HEK293T (cell line): ENCODE results near the gene SLC25A29.

Experiments
- CTCF ChIA-PET: fragments of 350-600 bp; formaldehyde crosslinking; extraction: SDS; loops from one replicate; lab custom pipeline; 2021; ENCODE audit warnings: antibody characterized with exemption, inconsistent platforms; lab: Yijun Ruan, JAX
- POLR2A ChIA-PET: fragments of 350-600 bp; formaldehyde crosslinking; extraction: SDS; loops from one replicate; lab custom pipeline; 2020; ENCODE audit warnings: antibody characterized with exemption, inconsistent platforms; lab: Yijun Ruan, JAX
- DNase-seq: peaks from one replicate; pipeline ENCODE4 v3.0.0; 2012; ENCODE audit warnings: mixed read lengths; ENCODE audit errors: extremely low spot score
- ARNT ChIP-seq: fragments of 450-650 bp; IDR thresholded peaks from 2 replicates; pipeline ENCODE4 v1.6.1; 2017; ENCODE audit warnings: mild to moderate bottlenecking
- BHLHE40 ChIP-seq: fragments of 450-650 bp; IDR thresholded peaks from 2 replicates; pipeline ENCODE4 v1.6.1; 2016; ENCODE audit warnings: mild to moderate bottlenecking, moderate library complexity, borderline replicate concordance
- CTBP1 ChIP-seq: fragments of 450-650 bp; IDR thresholded peaks from 2 replicates; pipeline ENCODE4 v1.6.1; 2016; ENCODE audit warnings: borderline replicate concordance
- ELF4 ChIP-seq: fragments of 450-650 bp; IDR thresholded peaks from 2 replicates; pipeline ENCODE4 v1.6.1; 2017; ENCODE audit warnings: antibody characterized with exemption
- FOXA1 ChIP-seq: fragments of 450-650 bp; IDR thresholded peaks from 2 replicates; pipeline ENCODE4 v1.6.1; 2016; ENCODE audit warnings: mild to moderate bottlenecking
- FOXK2 ChIP-seq: fragments of 450-650 bp; IDR thresholded peaks from 2 replicates; pipeline ENCODE4 v1.6.1; 2016; ENCODE audit warnings: mild to moderate bottlenecking
- FOXM1 ChIP-seq: fragments of 450-650 bp; IDR thresholded peaks from 2 replicates; pipeline ENCODE4 v1.6.1; 2017; ENCODE audit warnings: mild to moderate bottlenecking, borderline replicate concordance
- HDGF ChIP-seq: fragments of 450-650 bp; IDR thresholded peaks from 2 replicates; pipeline ENCODE4 v1.6.1; 2017; ENCODE audit warnings: antibody characterized with exemption, borderline replicate concordance
- L3MBTL2 ChIP-seq: fragments of 450-650 bp; conservative IDR thresholded peaks from 2 replicates; pipeline ENCODE4 v1.6.1; 2016; ENCODE audit warnings: mild to moderate bottlenecking
- LEF1 ChIP-seq: fragments of 450-650 bp; IDR thresholded peaks from 2 replicates; pipeline ENCODE4 v1.6.1; 2017; ENCODE audit warnings: mild to moderate bottlenecking, borderline replicate concordance
- NFRKB ChIP-seq: fragments of 450-650 bp; IDR thresholded peaks from 2 replicates; pipeline ENCODE4 v1.6.1; 2016; ENCODE audit warnings: mild to moderate bottlenecking, moderate library complexity
- SP1 ChIP-seq: fragments of 450-650 bp; IDR thresholded peaks from 2 replicates; pipeline ENCODE4 v1.6.1; 2017
- SUZ12 ChIP-seq: fragments of 450-650 bp; IDR thresholded peaks from 2 replicates; pipeline ENCODE4 v1.6.1; 2016; ENCODE audit warnings: mild to moderate bottlenecking
- TARDBP ChIP-seq: fragments of 450-650 bp; IDR thresholded peaks from 2 replicates; pipeline ENCODE4 v1.6.1; 2016
- ZNF384 ChIP-seq: fragments of 450-650 bp; IDR thresholded peaks from 2 replicates; pipeline ENCODE4 v1.6.1; 2016
- TF ChIP-seq, protein P1 (sequence below): fragments of 450-650 bp; IDR thresholded peaks from 2 replicates; pipeline ENCODE4 v1.6.1; 2016

The SLC25A29 gene

DNA sequence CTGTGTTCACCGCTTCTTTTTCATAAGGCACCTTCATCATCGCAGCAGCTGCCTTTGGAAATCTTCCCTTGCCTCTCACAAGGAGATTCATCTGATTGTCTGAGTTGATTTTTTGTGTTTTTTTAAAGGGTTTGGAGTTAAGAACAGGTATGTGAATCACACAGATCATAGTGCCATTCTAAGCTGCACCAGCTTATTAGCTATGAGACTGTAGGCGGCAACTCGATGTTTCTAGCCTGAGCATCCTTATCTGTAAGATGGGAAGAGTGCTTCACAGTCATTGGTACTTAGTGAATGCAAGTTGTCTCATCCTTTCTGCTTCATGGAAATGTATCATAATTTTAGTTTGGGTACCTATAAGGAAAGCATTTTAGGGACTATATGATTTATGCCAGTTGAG is 32.0 kb downstream of the SLC25A29 start:
- DNase-seq = no peak
- ChIA-PET CTCF (no interaction called here), POLR2A (no interaction called here)
- TF ChIP-seq ELF4 = no peak
- TF ChIP-seq SUZ12 = no peak
- TF ChIP-seq NFRKB = no peak
- no peak for TF ChIP-seq LEF1
- no peak for TF ChIP-seq FOXA1
- no peak for TF ChIP-seq FOXK2
- TF ChIP-seq, protein P1, sequence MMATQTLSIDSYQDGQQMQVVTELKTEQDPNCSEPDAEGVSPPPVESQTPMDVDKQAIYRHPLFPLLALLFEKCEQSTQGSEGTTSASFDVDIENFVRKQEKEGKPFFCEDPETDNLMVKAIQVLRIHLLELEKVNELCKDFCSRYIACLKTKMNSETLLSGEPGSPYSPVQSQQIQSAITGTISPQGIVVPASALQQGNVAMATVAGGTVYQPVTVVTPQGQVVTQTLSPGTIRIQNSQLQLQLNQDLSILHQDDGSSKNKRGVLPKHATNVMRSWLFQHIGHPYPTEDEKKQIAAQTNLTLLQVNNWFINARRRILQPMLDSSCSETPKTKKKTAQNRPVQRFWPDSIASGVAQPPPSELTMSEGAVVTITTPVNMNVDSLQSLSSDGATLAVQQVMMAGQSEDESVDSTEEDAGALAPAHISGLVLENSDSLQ = no peak
- no peak for TF ChIP-seq BHLHE40
- no peak for TF ChIP-seq FOXM1
- TF ChIP-seq ARNT = no peak
- TF ChIP-seq HDGF = no peak

DNA sequence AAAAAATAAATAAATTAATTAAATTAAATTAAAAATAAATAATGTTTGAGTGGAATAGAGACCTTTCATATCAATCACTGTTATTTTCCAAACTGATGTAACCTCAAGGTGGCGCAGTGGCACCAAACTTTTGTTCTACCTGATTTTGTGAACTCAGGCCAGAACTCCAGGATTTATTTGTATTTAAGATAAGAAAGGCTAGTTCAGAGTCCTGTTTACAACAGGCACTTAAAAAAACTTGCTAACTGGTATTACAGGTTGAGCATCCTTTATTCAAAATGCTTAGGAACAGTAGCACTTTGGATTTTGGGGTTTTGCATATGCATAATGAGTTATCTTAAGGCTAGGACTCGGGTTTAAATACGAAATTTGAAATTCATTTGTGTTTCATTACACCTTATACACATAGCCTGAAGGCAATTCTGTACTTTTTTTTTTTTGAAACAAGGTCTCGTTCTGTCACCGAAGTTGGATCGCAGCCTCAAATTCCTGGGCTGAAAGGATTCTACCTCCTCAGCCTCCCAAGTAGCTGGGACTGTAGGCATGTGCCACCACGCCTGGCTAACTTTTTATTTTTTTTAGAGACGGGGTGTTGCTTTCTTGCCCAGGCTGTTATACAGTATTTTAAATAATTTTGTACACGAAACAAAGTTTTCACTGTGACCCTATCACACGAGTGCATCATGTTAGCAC is 34.9 kb downstream of the SLC25A29 start:
- ChIA-PET POLR2A (no interaction called here), CTCF (no interaction called here)
- no peak for TF ChIP-seq TARDBP
- TF ChIP-seq BHLHE40 = no peak
- TF ChIP-seq FOXK2 = no peak
- no peak for TF ChIP-seq FOXM1
- TF ChIP-seq L3MBTL2 = no peak
- no peak for TF ChIP-seq FOXA1
- TF ChIP-seq SP1 = no peak
- TF ChIP-seq LEF1 = no peak
- no peak for TF ChIP-seq ARNT
- no peak for TF ChIP-seq CTBP1
- no peak for TF ChIP-seq HDGF
- TF ChIP-seq, protein P1 = no peak
- TF ChIP-seq ELF4 = no peak
- no peak for TF ChIP-seq SUZ12
- no peak for TF ChIP-seq ZNF384
- no peak for TF ChIP-seq NFRKB
- peak; percentile 38 for DNase-seq

DNA sequence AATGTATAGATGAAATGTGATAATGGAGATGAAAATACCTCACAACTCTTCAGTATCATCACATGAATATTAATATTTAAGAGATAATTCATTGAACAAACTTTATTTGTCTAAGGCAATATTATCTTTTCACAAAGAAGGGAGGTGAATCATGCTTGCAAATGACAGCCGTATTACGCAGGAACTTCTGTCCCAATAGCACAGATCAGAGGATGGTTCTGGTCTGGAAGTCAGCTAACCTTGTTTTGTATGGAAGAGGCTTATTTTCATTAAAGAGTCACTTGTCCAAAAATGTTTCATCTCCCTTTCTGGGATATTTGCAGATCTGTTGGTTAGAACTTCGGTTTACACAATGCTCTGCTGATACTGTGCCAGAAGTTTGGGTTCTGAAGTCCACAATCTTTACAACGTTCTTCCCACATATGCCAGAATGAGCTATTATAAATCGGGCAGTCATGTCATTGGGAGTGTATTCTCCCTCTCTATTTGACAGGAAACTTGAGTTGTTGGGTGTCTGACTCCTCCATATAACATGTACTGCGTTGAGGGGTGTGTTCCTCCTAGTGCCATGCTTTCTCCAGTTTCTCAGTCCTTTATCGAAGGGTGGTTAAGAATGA is 37.5 kb downstream of the SLC25A29 start:
- DNase-seq = no peak
- CTCF ChIA-PET = interaction anchor here (0.6 to 0.9 kb wide), 4 partner anchors 9 to 123 kb away, joined by 3 to 5 read pairs (median 4); no protein-coding TSS in a partner anchor
- TF ChIP-seq ZNF384 = no peak
- no peak for TF ChIP-seq TARDBP
- no peak for TF ChIP-seq CTBP1
- TF ChIP-seq FOXA1 = no peak
- no peak for TF ChIP-seq ARNT
- TF ChIP-seq, protein P1 = no peak
- TF ChIP-seq SUZ12 = no peak
- TF ChIP-seq L3MBTL2 = no peak
- TF ChIP-seq SP1 = no peak
- TF ChIP-seq ELF4 = no peak
- no peak for TF ChIP-seq NFRKB
- no peak for TF ChIP-seq HDGF
- no peak for TF ChIP-seq BHLHE40
- TF ChIP-seq FOXK2 = no peak
- POLR2A ChIA-PET = no interaction called here

DNA sequence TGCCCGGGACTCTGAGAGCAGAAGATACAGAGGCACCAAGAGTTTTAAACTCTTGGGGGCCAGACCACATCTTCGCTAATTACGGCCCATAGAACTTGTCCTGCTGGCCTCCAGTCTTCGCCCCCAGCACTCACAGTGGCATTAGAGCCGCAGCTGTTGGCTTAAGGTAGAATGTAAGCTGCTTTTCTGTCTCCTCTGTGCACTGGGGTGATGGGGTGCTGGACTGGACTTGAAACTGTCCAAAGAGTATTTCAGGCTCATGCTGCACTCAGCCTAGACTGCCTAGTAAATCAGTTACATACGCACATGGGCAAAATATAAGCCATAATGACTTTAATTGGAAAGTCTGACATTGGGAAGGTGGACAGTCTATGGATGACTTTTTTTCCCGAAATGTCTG is 38.3 kb downstream of the SLC25A29 start:
- CTCF ChIA-PET = interaction anchor here (0.9 kb wide), 1 partner anchor 21 kb away, joined by 3 read pairs; no protein-coding TSS in a partner anchor
- no peak for DNase-seq
- POLR2A ChIA-PET = interaction anchor here (1.6 kb wide), 1 partner anchor 17 kb away, joined by 6 read pairs; no protein-coding TSS in a partner anchor
- TF ChIP-seq ELF4 (no peak), HDGF (no peak), FOXA1 (no peak), BHLHE40 (no peak), L3MBTL2 (no peak), NFRKB (no peak), FOXM1 (no peak), SUZ12 (no peak), ZNF384 (no peak), CTBP1 (no peak), TARDBP (no peak), FOXK2 (no peak), SP1 (no peak)
- TF ChIP-seq, protein P1 = no peak

DNA sequence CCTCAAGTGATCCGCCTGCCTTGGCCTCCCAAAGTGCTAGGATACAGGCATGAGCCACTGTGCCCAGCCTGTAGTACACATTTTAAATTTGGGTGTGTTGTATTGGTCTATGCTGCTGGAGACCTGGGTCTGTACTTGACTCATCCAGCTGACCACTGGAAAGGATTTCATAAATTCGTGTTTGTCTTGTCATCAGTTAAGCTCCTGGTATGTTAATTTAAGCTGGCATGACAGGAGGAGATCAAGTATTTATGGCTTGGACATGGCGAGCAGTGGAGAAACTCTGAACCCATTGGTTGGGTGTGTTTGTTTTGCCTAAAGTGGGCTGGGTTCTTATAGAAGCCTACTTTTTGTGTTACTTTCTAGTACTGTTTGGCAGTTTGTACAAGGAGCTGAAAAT is 43.1 kb downstream of the SLC25A29 start:
- POLR2A ChIA-PET = no interaction called here
- DNase-seq = no peak
- no peak for TF ChIP-seq L3MBTL2
- TF ChIP-seq HDGF = no peak
- CTCF ChIA-PET = interaction anchor here (0.9 to 1.0 kb wide), 2 partner anchors 16 to 19 kb away, joined by 3 read pairs; no protein-coding TSS in a partner anchor
